Gastroesophageal sphincter (tissue), 4 donors: ENCODE data around the gene SYK. TPM values are rescaled to one million over a fixed set of nuclear protein-coding genes. Genes with fewer than 3 reads are reported as not detected.

Experiments used
- ATAC-seq: fragments of 150-250 bp; one replicate; pipeline ENCODE4 v1.9.1; 2016; ENCODE audit warnings: mild to moderate bottlenecking, moderate library complexity
- H3K27ac ChIP-seq, 4 donors: fragments of 200-600 bp; sonication (generic) in 3 of 4; 1 replicate in 3 of 4; 2 replicates in 1 of 4; pipeline ENCODE4 v1.5.1; 2016 to 2019
- H3K27me3 ChIP-seq: fragments of 200-600 bp; sonication (generic); one replicate; pipeline ENCODE4 v1.5.1; 2019
- H3K36me3 ChIP-seq, 2 donors: fragments of 200-600 bp; sonication (generic); one replicate each; pipeline ENCODE4 v1.5.1; 2019; ENCODE audit warnings: control low read depth in 1 of 2
- H3K4me1 ChIP-seq, 3 donors: fragments of 200-600 bp; sonication (generic); 1 replicate in 2 of 3; 2 replicates in 1 of 3; pipeline ENCODE4 v1.5.1; 2016 to 2019; ENCODE audit warnings: control low read depth in 2 of 3
- H3K4me3 ChIP-seq, 2 donors: fragments of 200-600 bp; sonication (generic); one replicate each; pipeline ENCODE4 v1.5.1; 2019; ENCODE audit warnings: mild to moderate bottlenecking in 1 of 2, moderate library complexity in 1 of 2
- H3K9me3 ChIP-seq, 3 donors: fragments of 200-600 bp; sonication (generic); one replicate each; pipeline ENCODE4 v1.5.1; 2017 to 2019; ENCODE audit warnings: control low read depth in 2 of 3
- EP300 ChIP-seq: sonication (generic); formaldehyde crosslinking; IDR thresholded peaks from one replicate; pipeline ENCODE4 v1.6.1; 2017; ENCODE audit warnings: antibody characterized with exemption, mild to moderate bottlenecking
- POLR2A ChIP-seq, 2 donors: fragments of 450-650 bp; IDR thresholded peaks; one replicate each; pipeline ENCODE4 v1.6.1; 2017; ENCODE audit warnings: antibody characterized with exemption in 2 of 2, mild to moderate bottlenecking in 2 of 2, moderate library complexity in 1 of 2
- POLR2AphosphoS5 ChIP-seq: sonication (generic); formaldehyde crosslinking; IDR thresholded peaks from one replicate; pipeline ENCODE4 v1.6.1; 2017; ENCODE audit warnings: antibody characterized with exemption
- WGBS, 2 donors: methylation state at CpG; one replicate each; pipeline ENCODE4 v1.1.5; 2018; ENCODE audit warnings: low coverage in 1 of 2; 5-methylcytosine and 5-hydroxymethylcytosine counted together
- total RNA-seq, 4 donors: library from RNA; depleted of rRNA; stranded (reverse); fragments of >200 nt; gene quantifications; one replicate each; pipeline ENCODE4 v1.1.0, GENCODE V29; 2016
- TF ChIP-seq, protein P1 (sequence below), 4 experiments: fragments of 200-600 bp in 2 of 4; fragments of 450-650 bp in 2 of 4; sonication (generic) in 1 of 4; IDR thresholded peaks; one replicate each; pipeline ENCODE4 v1.5.1; 2017 to 2019; ENCODE audit warnings: antibody characterized with exemption in 4 of 4, mild to moderate bottlenecking in 2 of 4, moderate library complexity in 2 of 4

SYK gene
- total RNA-seq, 4 donors from 2014 or later = 4.0 to 15.3 (median 10.4) TPM

DNA sequence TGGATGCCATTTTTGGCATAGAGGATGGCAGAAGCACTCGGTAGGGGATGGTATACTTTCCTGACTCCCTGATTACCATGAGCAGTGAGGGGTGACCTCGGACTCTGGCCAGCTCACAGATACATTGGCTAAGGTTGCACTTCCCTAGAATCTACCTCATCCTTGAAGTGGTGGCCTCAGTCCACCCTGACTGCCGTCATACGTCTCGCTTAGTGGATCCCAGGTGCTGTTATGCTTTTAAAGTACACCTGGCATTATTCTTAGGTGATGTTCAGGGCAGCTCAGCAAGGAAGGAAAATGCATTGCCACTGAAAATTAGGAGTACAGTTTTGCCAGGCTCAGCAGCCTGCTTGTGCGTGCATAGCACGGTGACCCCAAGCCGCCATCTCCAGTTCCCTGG, 87.3 kb downstream of the SYK start:
- no peak overlapping the region for H3K4me3 ChIP-seq
- no peak for TF ChIP-seq EP300
- no peak for TF ChIP-seq POLR2A (IDR thresholded peaks at IDR 0.05)
- TF ChIP-seq, protein P1, sequence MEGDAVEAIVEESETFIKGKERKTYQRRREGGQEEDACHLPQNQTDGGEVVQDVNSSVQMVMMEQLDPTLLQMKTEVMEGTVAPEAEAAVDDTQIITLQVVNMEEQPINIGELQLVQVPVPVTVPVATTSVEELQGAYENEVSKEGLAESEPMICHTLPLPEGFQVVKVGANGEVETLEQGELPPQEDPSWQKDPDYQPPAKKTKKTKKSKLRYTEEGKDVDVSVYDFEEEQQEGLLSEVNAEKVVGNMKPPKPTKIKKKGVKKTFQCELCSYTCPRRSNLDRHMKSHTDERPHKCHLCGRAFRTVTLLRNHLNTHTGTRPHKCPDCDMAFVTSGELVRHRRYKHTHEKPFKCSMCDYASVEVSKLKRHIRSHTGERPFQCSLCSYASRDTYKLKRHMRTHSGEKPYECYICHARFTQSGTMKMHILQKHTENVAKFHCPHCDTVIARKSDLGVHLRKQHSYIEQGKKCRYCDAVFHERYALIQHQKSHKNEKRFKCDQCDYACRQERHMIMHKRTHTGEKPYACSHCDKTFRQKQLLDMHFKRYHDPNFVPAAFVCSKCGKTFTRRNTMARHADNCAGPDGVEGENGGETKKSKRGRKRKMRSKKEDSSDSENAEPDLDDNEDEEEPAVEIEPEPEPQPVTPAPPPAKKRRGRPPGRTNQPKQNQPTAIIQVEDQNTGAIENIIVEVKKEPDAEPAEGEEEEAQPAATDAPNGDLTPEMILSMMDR (IDR thresholded peaks at IDR 0.05) = no peak
- peaks cover 0 to 9% of the 10 kb centered on the region in 2 donors for H3K36me3 ChIP-seq
- no peak overlapping the region for H3K27ac ChIP-seq
- H3K27me3 ChIP-seq = no peaks in the 10 kb centered on the region
- WGBS, 2 donors = 90 to 96% methylated on average over 5 to 6 of the region's 8 CpGs
- ATAC-seq = no peak
- no peaks in the 10 kb centered on the region for H3K4me1 ChIP-seq
- peaks cover 0 to 11% (median 0%) of the 10 kb centered on the region in 3 donors for H3K9me3 ChIP-seq

DNA sequence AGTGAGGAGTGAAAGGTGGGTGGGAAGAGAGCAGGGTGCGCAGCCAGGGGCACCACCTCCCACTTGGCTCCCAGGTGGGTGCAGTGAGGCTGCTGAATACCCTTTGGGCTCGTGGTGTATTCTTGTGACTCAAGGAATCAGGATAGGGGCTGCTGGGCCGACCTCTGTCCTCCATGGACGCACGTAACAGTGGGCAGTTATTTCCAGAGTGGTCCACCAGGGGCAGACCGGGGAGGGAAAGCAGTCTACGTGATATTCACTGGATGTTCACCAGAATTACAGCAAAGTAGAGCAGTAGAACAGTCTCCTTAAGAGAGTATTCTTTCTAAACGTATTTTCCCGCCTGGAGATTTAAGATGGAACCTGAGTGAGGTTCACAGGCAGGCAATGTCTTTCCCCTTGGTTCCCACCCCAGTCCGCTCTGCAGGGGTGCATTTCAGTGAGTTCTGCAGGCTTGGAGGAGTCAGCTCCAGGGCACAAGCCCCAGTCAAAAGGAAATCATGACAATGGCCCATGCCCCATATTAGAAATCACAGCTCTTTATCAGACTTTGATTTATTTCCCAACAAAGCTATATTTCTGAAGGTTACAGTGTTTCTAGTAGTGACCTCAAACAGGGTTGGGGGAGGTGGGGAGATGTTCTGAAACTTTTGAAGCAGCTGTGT, 88.7 kb downstream of the SYK start:
- no peak for ATAC-seq
- WGBS, 2 donors = 90 to 91% methylated on average over 4 to 6 of the region's 10 CpGs
- H3K27ac ChIP-seq = no peak overlapping the region
- no peak overlapping the region for H3K4me3 ChIP-seq
- peaks cover 0 to 9% of the 10 kb centered on the region in 2 donors for H3K36me3 ChIP-seq
- H3K27me3 ChIP-seq = no peaks in the 10 kb centered on the region
- no peak for TF ChIP-seq POLR2A (IDR thresholded peaks at IDR 0.05)
- TF ChIP-seq, protein P1 (IDR thresholded peaks at IDR 0.05) = no peak
- no peak for TF ChIP-seq EP300
- no peak for TF ChIP-seq POLR2AphosphoS5
- H3K4me1 ChIP-seq = no peaks in the 10 kb centered on the region
- H3K9me3 ChIP-seq = peaks cover 0 to 10% (median 0%) of the 10 kb centered on the region in 3 donors

DNA sequence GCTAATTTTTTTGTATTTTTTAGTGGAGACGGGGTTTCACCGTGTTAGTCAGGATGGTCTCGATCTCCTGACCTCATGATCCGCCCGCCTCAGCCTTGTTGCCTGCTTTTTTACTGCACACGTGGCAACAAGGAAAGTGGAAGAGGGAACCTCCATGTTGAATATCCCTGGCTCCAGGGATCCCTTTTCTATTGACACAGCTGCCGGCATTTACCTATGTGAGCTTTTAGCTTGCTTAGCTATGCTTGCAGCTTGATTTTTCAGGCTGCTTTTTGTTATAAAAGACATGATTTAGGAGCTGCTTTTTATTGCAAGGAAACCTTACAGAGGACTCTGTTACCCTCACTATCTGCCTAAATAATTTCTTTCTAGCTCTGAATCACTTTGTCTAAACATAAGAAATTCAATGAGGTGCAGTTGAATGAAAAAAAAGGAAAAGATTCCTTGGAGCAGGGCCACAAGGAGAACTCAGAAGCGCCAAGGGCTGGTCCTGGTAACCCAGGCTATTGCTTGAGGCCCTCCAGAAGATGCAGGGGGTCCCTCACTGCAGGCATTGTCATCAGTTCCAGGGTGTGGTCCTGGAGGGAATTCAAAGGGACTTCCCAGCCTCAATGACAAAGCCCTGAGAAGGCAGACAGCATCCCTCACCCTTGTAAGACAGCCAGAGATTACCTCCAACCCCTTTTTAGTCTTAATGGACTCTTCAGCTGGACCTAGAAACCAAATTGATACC, 89.9 kb downstream of the SYK start:
- H3K9me3 ChIP-seq = no peaks in the 10 kb centered on the region
- H3K4me3 ChIP-seq = no peak overlapping the region
- no peaks in the 10 kb centered on the region for H3K27me3 ChIP-seq
- no peaks in the 10 kb centered on the region for H3K4me1 ChIP-seq
- no peak overlapping the region for H3K27ac ChIP-seq
- no peak for ATAC-seq
- WGBS, 2 donors = 85 to 92% methylated on average over 2 to 8 of the region's 8 CpGs
- TF ChIP-seq POLR2AphosphoS5 (no peak), EP300 (no peak), POLR2A (IDR thresholded peaks at IDR 0.05) (no peak)
- TF ChIP-seq, protein P1 (IDR thresholded peaks at IDR 0.05) = no peak
- H3K36me3 ChIP-seq = peaks cover 0 to 9% of the 10 kb centered on the region in 2 donors

DNA sequence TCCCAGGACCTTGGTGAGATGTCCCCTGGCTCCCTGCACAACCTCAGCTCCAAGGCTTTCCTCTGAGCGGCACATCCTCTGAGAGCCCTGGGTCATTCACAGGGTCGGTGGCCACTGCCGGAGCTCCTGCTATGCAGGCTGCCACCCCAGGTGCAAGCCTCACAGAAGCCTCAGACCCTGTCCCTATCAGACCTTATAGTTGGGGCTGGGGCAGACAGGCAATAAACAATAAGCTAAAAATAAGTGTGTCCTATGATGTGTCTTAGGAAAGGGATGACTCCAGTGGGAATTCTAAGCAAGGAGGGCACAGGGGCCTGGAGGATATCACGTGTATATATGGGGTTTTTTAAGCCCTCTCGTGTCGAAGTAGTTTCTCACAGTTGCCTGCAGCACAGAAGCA, 91.3 kb downstream of the SYK start:
- Histone ChIP-seq H3K36me3 (peaks cover 0 to 15% of the 10 kb centered on the region in 2 donors), H3K4me3 (no peak overlapping the region), H3K4me1 (no peaks in the 10 kb centered on the region), H3K9me3 (no peaks in the 10 kb centered on the region), H3K27ac (no peak overlapping the region), H3K27me3 (no peaks in the 10 kb centered on the region)
- ATAC-seq = no peak
- WGBS, 2 donors = 61 to 63% methylated on average over 3 of the region's 6 CpGs
- TF ChIP-seq, protein P1 (IDR thresholded peaks at IDR 0.05) = no peak
- TF ChIP-seq EP300 (no peak), POLR2AphosphoS5 (no peak), POLR2A (IDR thresholded peaks at IDR 0.05) (no peak)

DNA sequence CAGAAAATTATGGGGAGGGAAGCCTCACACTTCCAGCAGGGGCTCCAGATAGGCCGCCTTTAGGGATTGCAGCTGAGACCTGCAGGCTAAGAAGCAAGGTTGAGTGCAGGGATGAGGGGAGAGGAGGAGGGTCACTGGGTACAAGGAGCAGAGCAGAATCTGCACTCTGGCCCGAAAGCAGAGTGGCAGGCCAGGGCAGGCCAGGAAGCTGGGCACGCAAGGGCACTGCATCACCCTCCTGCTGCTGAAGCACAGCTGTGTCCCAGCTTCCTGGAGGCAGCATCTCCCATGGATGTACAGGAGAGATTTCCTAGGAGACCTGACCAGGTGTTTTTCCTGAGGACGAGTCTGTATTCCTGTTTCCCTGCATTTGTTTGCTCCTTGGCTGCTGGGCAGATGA, 92.1 kb downstream of the SYK start:
- TF ChIP-seq, protein P1 (IDR thresholded peaks at IDR 0.05) = no peak
- TF ChIP-seq POLR2A (IDR thresholded peaks at IDR 0.05) (no peak), EP300 (no peak), POLR2AphosphoS5 (no peak)
- peaks cover 0 to 15% of the 10 kb centered on the region in 2 donors for H3K36me3 ChIP-seq
- H3K27me3 ChIP-seq = no peaks in the 10 kb centered on the region
- no peak for ATAC-seq
- no peak overlapping the region for H3K27ac ChIP-seq
- no peaks in the 10 kb centered on the region for H3K4me1 ChIP-seq
- no peaks in the 10 kb centered on the region for H3K9me3 ChIP-seq
- no peak overlapping the region for H3K4me3 ChIP-seq
- WGBS, 2 donors = 100% methylated on average over 1 to 3 of the region's 4 CpGs
